Endodermal cell (in vitro differentiated cells): ENCODE data around the gene NPS. TPM values are rescaled to one million over a fixed set of nuclear protein-coding genes. Genes with fewer than 3 reads are reported as not detected.

Source experiments
- DNase-seq: peaks from one replicate; pipeline ENCODE4 v3.0.0-alpha.2; 2017
- H3K27ac ChIP-seq: 2 replicates; pipeline ENCODE4 v1.5.1; 2013; ENCODE audit warnings: mild to moderate bottlenecking, low read depth, low read length, moderate library complexity
- H3K27me3 ChIP-seq: 2 replicates; pipeline ENCODE4 v1.6.1; 2013; ENCODE audit warnings: mild to moderate bottlenecking, low read length, moderate library complexity; ENCODE audit not compliant: insufficient read depth, control insufficient read depth, poor library complexity, severe bottlenecking
- H3K36me3 ChIP-seq: 2 replicates; pipeline ENCODE4 v1.7.0; 2013; ENCODE audit warnings: mild to moderate bottlenecking, low read length, moderate library complexity; ENCODE audit not compliant: control insufficient read depth, insufficient read depth
- H3K4me1 ChIP-seq: one replicate; pipeline ENCODE4 v1.7.0; 2013; ENCODE audit warnings: low read length; ENCODE audit not compliant: control insufficient read depth, insufficient read depth
- H3K4me3 ChIP-seq: 2 replicates; pipeline ENCODE4 v1.5.1; 2013; ENCODE audit warnings: mild to moderate bottlenecking, low read length, moderate library complexity
- H3K9ac ChIP-seq: 2 replicates; pipeline ENCODE4 v1.6.1; 2013; ENCODE audit warnings: mild to moderate bottlenecking, low read length, moderate library complexity; ENCODE audit not compliant: poor library complexity, severe bottlenecking; ENCODE audit errors: extremely low read depth
- H3K9me3 ChIP-seq: 2 replicates; pipeline ENCODE4 v1.6.1; 2013; ENCODE audit warnings: mild to moderate bottlenecking, low read length, moderate library complexity; ENCODE audit not compliant: control insufficient read depth
- H3K27ac Mint-ChIP-seq: 2 replicates; pipeline ENCODE4 v1.8.0; 2020; ENCODE audit warnings: mixed read lengths
- H3K27me3 Mint-ChIP-seq: 2 replicates; pipeline ENCODE4 v1.8.0; 2021; ENCODE audit warnings: mild to moderate bottlenecking, mixed read lengths; ENCODE audit not compliant: insufficient read depth
- H3K36me3 Mint-ChIP-seq: 2 replicates; pipeline ENCODE4 v1.8.0; 2020; ENCODE audit warnings: low read depth, mixed read lengths
- H3K4me1 Mint-ChIP-seq: 2 replicates; pipeline ENCODE4 v1.8.0; 2020; ENCODE audit warnings: mixed read lengths
- H3K4me3 Mint-ChIP-seq: 2 replicates; pipeline ENCODE4 v1.8.0; 2020; ENCODE audit warnings: mild to moderate bottlenecking, moderate library complexity, mixed read lengths
- H3K9me3 Mint-ChIP-seq: 2 replicates; pipeline ENCODE4 v1.8.0; 2020; ENCODE audit warnings: mild to moderate bottlenecking, mixed read lengths
- CTCF ChIP-seq: fragments of 200-600 bp; sonication (generic); conservative IDR thresholded peaks from 2 replicates; pipeline ENCODE4 v1.5.0; 2021; ENCODE audit warnings: antibody characterized with exemption, mild to moderate bottlenecking
- WGBS, 2 experiments: methylation state at CpG; one replicate each; pipeline versions ENCODE4 v1.1.5 to v1.1.7; 2013; ENCODE audit warnings: missing lambda C conversion rate in 2 of 2, mixed read lengths in 1 of 2; ENCODE audit not compliant: insufficient coverage in 1 of 2, insufficient read length in 1 of 2; 5-methylcytosine and 5-hydroxymethylcytosine counted together
- total RNA-seq, 2 donors: library from RNA; stranded (reverse); fragmentation: NEBNext Ultra II Directional in 1 of 2; extraction: Animal tissue kit (Norgen Biotek cat#: 25700) in 1 of 2; gene quantifications; 2 replicates in 1 of 2; 3 replicates in 1 of 2; pipeline ENCODE4 v1.2.1, GENCODE V29; 2021

NPS gene
- total RNA-seq, 2 donors from 2014 or later: not detected

GRCh38 chr10:127569210-127569609, 20.1 kb downstream of the NPS start:
- Mint-ChIP-seq H3K27me3 (peaks cover 1% of the 10 kb centered on the region), H3K27ac (no peak overlapping the region), H3K36me3 (no peaks in the 10 kb centered on the region), H3K9me3 (no peaks in the 10 kb centered on the region), H3K4me1 (no peaks in the 10 kb centered on the region), H3K4me3 (no peak overlapping the region)
- H3K27me3 ChIP-seq: peaks cover 8% of the 10 kb centered on the region
- no peak overlapping the region for H3K27ac ChIP-seq
- 86 to 91% methylated on average over 1 to 3 of the region's 4 CpGs for WGBS, 2 experiments
- no peak for DNase-seq
- no peak overlapping the region for H3K4me3 ChIP-seq
- no peaks in the 10 kb centered on the region for H3K9me3 ChIP-seq
- TF ChIP-seq CTCF: no peak
- no peaks in the 10 kb centered on the region for H3K36me3 ChIP-seq
- H3K4me1 ChIP-seq: no peaks in the 10 kb centered on the region
- no peak overlapping the region for H3K9ac ChIP-seq

DNA sequence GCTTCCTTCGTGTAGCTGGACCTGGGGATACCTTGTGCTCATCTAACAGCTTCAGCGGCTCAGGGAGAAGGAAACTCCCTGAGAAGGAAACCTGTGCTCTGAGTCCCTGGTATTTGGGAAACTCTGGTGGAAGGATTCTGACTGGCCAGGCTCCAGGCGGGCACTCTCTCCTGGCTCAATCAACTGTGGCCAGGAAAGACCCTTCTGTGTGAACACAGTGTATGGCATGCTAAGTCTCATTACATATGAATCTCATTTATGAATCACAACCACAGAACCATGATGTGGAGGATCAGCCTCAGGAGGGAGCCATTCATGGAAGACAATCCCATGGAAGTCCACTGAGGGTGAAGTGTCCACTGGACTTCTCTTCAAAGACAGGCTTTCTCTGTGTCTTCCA, 20.9 kb downstream of the NPS start:
- no peak for TF ChIP-seq CTCF
- Mint-ChIP-seq H3K27me3 (peaks cover 1% of the 10 kb centered on the region), H3K27ac (no peak overlapping the region), H3K4me3 (no peak overlapping the region), H3K4me1 (no peaks in the 10 kb centered on the region), H3K9me3 (no peaks in the 10 kb centered on the region), H3K36me3 (no peaks in the 10 kb centered on the region)
- Histone ChIP-seq H3K9ac (no peak overlapping the region), H3K27ac (no peak overlapping the region), H3K27me3 (peaks cover 8% of the 10 kb centered on the region), H3K4me1 (no peaks in the 10 kb centered on the region), H3K4me3 (no peak overlapping the region), H3K9me3 (no peaks in the 10 kb centered on the region), H3K36me3 (no peaks in the 10 kb centered on the region)
- no peak for DNase-seq
- WGBS, 2 experiments: 84 to 89% methylated on average over 3 of the region's 3 CpGs

- TF ChIP-seq CTCF: no peak
- Mint-ChIP-seq H3K9me3 (no peaks in the 10 kb centered on the region), H3K27me3 (peaks cover 1% of the 10 kb centered on the region), H3K27ac (no peak overlapping the region), H3K36me3 (no peaks in the 10 kb centered on the region), H3K4me3 (no peak overlapping the region), H3K4me1 (no peaks in the 10 kb centered on the region)
- Histone ChIP-seq H3K4me1 (no peaks in the 10 kb centered on the region), H3K27ac (no peak overlapping the region), H3K9ac (no peak overlapping the region), H3K36me3 (no peaks in the 10 kb centered on the region), H3K9me3 (no peaks in the 10 kb centered on the region), H3K4me3 (no peak overlapping the region), H3K27me3 (peaks cover 8% of the 10 kb centered on the region)
- no CpG with 5 or more reads among the region's 1 CpG for WGBS, 2 experiments
- no peak for DNase-seq
Observed at GRCh38 chr10:127571386-127571785, 22.3 kb downstream of the NPS start.
